ENCODE results near the gene XRCC6. TPM values are rescaled to one million over a fixed set of nuclear protein-coding genes. Genes with fewer than 3 reads are reported as not detected.
"Not testable (repeated sequence)": the region's sequence is repeated elsewhere in the genome, so short reads cannot be mapped to it uniquely, and the experiment has no call there.

XRCC6 gene
- total RNA-seq, 2 donors from 2014 or later: 283 to 423 TPM

DNA sequence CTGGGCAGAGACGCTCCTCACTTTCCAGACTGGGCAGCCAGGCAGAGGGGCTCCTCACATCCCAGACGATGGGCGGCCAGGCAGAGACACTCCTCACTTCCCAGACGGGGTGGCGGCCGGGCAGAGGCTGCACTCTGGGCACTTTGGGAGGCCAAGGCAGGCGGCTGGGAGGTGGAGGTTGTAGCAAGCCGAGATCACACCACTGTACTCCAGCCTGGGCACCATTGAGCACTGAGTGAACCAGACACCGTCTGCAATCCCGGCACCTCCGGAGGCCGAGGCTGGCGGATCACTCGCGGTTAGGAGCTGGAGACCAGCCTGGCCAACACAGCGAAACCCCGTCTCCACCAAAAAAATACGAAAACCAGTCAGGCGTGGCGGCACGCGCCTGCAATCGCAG, 10.5 kb downstream of the XRCC6 start:
- not testable (repeated sequence) for DNase-seq (ENCODE audit: low spot score in 2 of 2); ATAC-seq; H3K9me3 Mint-ChIP-seq; H3K27ac Mint-ChIP-seq
- H3K36me3 Mint-ChIP-seq: peaks cover 12 to 38% of the 10 kb centered on the region in 2 donors

DNA sequence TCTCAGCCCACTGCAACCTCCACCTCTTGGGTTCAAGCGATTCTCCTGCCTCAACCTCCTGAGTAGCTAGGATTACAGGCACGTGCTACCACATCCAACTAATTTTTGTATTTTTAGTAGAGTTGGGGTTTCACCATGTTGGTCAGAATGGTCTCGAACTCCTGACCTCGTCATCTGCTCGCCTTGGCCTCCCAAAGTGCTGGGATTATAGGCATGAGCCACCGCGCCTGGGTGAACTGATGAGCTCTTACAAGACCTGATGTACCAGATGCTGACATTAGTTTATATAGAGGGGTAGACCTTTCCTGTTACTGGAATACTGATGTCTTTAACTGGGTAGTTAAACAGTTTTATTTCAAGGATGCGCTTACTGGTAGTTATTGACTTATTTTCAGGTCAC, 13.5 kb downstream of the XRCC6 start:
- ATAC-seq; H3K9me3 Mint-ChIP-seq; DNase-seq (ENCODE audit: low spot score in 2 of 2): not testable (repeated sequence)
- H3K36me3 Mint-ChIP-seq: peaks cover 0 to 16% of the 10 kb centered on the region in 2 donors
- H3K27ac Mint-ChIP-seq: peak overlapping the region in 1 of 2 donors; percentile 55

DNA sequence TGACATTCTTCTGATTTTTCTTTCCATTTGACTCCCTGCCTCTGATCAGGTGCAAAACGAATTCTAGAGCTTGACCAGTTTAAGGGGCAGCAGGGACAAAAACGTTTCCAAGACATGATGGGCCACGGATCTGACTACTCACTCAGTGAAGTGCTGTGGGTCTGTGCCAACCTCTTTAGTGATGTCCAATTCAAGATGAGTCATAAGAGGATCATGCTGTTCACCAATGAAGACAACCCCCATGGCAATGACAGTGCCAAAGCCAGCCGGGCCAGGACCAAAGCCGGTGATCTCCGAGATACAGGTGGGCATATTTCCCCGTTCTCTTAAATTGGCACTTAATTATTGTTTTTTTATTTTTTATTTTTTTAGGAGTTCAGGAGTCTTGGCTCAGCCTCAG, 15.4 kb downstream of the XRCC6 start:
- DNase-seq (ENCODE audit: low spot score in 2 of 2): no peak
- ATAC-seq: peak in 1 of 2 donors; percentile 26
- H3K9me3 Mint-ChIP-seq: no peaks in the 10 kb centered on the region
- H3K36me3 Mint-ChIP-seq: peaks cover 0 to 11% of the 10 kb centered on the region in 2 donors
- no peak overlapping the region for H3K27ac Mint-ChIP-seq

DNA sequence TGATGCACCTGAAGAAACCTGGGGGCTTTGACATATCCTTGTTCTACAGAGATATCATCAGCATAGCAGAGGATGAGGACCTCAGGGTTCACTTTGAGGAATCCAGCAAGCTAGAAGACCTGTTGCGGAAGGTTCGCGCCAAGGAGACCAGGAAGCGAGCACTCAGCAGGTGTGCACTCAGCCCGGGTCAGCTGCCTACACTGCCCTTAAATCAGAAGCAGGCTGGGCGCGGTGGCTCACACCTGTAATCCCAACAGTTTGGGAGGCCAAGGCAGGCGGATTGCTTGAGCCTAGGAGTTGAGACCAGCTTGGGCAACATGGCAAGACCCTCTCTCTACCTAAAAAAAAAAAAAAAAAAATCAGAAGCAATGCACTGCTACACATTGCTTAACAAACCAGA, 16.5 kb downstream of the XRCC6 start:
- peaks cover 7 to 22% of the 10 kb centered on the region in 2 donors for H3K36me3 Mint-ChIP-seq
- H3K27ac Mint-ChIP-seq: peak overlapping the region in 1 of 2 donors; percentile 29
- DNase-seq (ENCODE audit: low spot score in 2 of 2); ATAC-seq; H3K9me3 Mint-ChIP-seq: not testable (repeated sequence)

DNA sequence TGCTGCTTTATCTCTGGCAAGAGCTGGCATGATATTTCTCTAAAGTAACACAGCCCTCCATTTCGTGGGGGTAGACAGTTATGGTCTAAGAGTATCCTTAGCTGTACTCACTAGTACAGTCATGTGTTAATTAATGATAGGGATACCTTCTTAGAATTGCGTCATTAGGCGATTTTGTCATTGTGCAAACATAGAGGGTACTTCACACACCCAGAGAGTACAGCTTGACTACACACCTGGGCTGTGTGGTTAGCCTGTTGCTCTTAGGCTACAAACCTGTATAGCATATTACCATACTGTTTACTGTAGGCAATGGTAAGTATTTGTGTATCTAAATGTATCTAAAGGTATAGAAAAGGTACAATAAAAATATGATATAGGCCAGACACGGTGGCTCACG, 17.0 kb downstream of the XRCC6 start:
- Mint-ChIP-seq H3K27ac (peak overlapping the region in 1 of 2 donors; percentile 29), H3K36me3 (peaks cover 7 to 27% of the 10 kb centered on the region in 2 donors), H3K9me3 (no peaks in the 10 kb centered on the region)
- DNase-seq (ENCODE audit: low spot score in 2 of 2) (no peak), ATAC-seq (no peak)

DNA sequence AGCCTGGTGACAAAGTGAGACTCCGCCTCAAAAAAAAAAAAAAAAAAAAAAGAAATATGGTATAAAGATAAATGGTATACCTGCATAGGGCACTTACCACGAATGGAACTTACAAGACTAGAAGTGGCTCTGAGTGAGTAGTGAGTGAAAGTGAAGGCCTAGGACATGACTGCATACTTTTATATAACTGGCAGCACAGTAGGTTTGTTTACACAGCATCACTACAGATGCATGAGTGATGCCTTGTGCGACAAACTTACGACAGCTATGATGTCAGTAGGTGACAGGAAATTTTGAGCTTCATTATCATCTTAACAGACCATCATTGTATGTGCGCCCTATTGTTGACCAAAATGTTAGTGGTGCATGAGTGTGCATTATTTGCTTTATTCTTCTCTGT, 17.7 kb downstream of the XRCC6 start:
- H3K36me3 Mint-ChIP-seq: peaks cover 7 to 27% of the 10 kb centered on the region in 2 donors
- ATAC-seq (no peak), DNase-seq (ENCODE audit: low spot score in 2 of 2) (no peak)
- H3K27ac Mint-ChIP-seq: no peak overlapping the region
- H3K9me3 Mint-ChIP-seq: no peaks in the 10 kb centered on the region

DNA sequence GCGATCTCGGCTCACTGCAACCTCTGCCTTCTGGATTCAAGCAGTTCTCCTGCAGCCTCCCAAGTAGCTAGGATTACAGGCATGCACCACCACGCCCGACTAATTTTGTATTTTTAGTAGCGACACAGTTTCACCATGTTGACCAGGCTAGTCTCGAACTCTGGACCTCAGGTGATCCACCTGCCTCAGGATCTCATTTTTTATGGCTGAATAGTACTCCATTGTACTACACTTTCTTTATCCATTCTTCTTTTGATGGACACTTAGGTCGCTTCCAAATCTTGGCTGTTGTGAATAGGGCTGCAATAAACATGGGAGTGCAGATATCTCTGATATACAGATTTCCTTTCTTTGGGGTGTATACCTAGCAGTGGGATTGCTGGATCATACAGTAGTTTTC, 20.8 kb downstream of the XRCC6 start:
- ATAC-seq: no peak
- Mint-ChIP-seq H3K36me3 (peaks cover 7 to 21% of the 10 kb centered on the region in 2 donors), H3K27ac (peak overlapping the region in 1 of 2 donors; percentile 95), H3K9me3 (no peaks in the 10 kb centered on the region)
- no peak for DNase-seq (ENCODE audit: low spot score in 2 of 2)

DNA sequence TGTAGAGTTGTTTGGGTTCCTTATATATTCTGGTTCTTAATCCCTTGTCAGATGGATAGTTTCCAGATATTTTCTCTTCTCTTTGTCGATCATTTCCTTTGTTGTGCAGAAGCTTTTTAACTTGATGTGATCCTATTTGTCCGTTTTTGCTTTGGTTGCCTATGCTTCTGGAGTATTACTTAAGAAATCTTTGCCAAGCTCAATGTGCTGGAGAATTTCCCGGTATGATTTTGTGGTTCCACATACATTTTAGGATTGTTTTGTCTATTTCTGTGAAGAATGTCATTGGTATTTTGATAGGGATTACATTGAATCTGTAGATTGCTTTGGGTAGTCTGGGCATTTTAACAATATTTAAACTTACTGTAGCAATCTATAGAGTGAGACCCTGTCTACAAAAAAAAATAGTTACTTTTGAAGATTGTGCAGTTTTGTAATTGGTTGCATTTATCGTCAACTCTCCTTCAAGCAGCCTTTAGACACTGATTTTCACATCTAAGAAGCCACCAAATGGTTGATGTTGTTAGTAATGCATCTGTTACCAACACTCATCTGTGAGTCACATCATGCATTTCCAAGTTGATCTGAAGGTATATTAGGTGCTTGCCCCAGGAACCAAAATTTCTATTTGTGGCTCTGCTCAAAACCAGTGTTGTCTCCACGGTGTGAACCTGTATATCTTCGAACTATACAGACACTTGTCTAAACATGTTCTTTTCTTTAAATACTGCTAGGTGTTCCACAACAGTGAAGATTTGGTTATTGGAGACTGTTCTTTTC, 21.4 kb downstream of the XRCC6 start:
- Mint-ChIP-seq H3K9me3 (no peaks in the 10 kb centered on the region), H3K27ac (no peak overlapping the region), H3K36me3 (peaks cover 7 to 21% of the 10 kb centered on the region in 2 donors)
- no peak for DNase-seq (ENCODE audit: low spot score in 2 of 2)
- no peak for ATAC-seq

DNA sequence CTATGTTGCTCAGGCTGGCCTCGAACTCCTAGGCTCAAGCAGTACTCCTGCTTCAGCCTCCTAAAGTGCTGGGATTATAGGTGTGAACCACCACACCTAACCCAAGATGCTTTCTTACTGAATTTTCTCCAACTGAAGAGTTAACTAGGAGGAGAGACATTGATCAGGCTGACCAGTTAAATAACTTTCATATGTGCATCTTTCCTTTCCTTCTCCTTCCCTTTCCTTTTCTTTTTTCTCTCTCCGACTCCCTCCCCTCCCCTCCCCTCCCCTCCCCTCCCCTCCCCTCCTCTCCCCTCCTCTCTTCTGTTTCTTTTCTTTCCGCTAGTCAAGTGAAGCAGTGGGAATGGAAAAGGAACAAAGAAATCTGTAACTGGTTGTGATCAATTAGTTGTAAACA, 26.7 kb downstream of the XRCC6 start:
- no peak for DNase-seq (ENCODE audit: low spot score in 2 of 2)
- Mint-ChIP-seq H3K36me3 (peaks cover 9 to 13% of the 10 kb centered on the region in 2 donors), H3K9me3 (no peaks in the 10 kb centered on the region), H3K27ac (peak overlapping the region; percentile 14 to 35)
- ATAC-seq: no peak

DNA sequence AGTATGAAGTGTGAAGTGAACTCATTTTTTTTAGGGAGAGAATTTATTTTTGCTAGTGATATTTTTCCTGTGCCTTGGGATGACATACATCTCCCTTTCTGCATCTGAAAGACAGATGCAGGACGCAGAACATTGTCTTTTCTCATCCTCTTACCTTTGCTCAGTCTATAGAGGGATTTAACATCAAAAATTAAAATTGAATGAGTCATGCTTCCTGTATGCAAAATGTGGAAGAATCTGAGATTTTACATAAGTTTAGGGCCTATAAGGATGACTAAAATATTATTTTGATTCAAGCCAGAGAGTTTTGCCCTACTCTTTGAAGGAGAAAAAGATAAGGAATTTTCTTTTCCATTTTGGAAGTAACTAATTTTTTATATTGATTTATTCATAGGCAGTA, 27.3 kb downstream of the XRCC6 start:
- Mint-ChIP-seq H3K9me3 (no peaks in the 10 kb centered on the region), H3K27ac (peak overlapping the region in 1 of 2 donors; percentile 35), H3K36me3 (peaks cover 9% of the 10 kb centered on the region in 2 donors)
- DNase-seq (ENCODE audit: low spot score in 2 of 2) (no peak), ATAC-seq (peak in 1 of 2 donors; percentile 54)

DNA sequence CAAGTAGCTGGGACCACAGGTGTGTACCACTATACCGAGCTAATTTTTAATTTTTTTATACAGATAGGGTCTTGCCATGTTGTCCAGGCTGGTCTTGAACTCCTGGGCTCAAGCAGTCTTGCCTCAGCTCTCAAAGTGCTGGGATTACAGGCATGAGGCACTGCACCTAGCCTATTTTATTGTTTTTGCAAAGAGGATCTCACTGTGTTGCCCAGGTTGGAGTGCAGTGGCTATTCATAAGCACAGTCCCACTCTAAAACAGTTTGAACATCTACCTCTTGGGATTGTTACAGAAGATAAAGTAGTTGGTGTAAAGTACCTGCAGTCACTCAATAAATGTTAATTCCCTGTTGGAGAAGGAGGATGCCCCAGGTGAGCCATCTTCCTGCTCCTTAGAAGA, 29.1 kb downstream of the XRCC6 start:
- DNase-seq (ENCODE audit: low spot score in 2 of 2) (no peak), ATAC-seq (no peak)
- Mint-ChIP-seq H3K27ac (no peak overlapping the region), H3K9me3 (no peaks in the 10 kb centered on the region), H3K36me3 (peaks cover 9% of the 10 kb centered on the region in 2 donors)

DNA sequence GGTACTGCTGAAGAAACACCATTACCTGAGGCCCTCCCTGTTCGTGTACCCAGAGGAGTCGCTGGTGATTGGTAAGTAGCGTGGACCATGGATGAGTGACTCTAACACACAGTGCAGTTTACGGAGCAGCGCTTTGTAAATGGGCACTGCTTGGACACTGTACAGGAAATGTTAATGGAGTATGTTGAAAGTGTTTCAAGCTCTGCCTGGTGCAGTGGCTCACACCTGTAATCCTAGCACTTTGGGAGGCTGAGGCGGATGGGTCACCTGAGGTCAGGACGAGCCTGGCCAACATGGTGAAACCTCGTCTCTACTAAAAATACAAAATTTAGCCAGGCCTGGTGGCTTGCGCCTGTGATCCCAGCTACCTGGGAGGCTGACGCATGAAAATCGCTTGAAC, 29.7 kb downstream of the XRCC6 start:
- DNase-seq (ENCODE audit: low spot score in 2 of 2): no peak
- Mint-ChIP-seq H3K9me3 (no peaks in the 10 kb centered on the region), H3K36me3 (peaks cover 9% of the 10 kb centered on the region in 2 donors), H3K27ac (no peak overlapping the region)
- no peak for ATAC-seq

DNA sequence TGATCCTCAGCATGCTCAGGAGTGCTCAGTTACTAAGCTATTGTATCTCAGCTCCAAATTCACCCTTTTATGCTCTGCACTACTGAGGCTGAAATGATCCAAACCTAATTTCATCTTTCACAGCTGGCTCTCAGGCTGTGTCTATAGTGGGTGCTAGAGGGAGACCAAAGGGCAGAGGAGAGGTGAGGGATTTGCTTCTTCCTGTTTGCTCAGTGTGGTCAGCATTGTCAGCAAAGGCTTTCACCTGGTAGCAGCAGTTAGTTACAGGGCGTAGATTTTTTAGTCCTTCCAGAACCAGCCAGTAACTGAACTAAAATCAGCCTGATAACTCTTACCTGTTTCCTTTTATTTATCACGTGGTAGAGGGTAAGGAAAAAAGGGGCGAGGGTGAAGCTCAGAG, 33.2 kb downstream of the XRCC6 start:
- Mint-ChIP-seq H3K36me3 (peaks cover 9% of the 10 kb centered on the region in 2 donors), H3K9me3 (no peaks in the 10 kb centered on the region), H3K27ac (peak overlapping the region in 1 of 2 donors; percentile 20)
- DNase-seq (ENCODE audit: low spot score in 2 of 2) (no peak), ATAC-seq (no peak)

DNA sequence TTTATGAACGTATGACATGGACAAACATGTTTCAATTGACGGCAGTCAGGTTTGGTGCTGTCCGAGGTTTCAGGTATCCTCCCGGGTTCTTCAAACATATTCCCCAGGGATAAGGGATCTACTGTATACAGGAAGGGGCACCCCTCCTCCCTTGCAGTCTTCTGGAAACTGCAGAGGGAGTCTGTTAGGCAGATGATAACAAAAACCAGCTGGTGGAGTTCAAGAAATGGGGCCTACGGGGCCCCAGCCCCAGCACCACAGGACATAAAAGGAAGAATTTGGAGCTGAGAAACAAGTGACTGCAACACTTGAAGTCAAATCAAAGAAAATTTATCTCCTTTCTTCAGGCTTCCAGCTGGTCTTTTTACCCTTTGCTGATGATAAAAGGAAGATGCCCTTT, 35.5 kb downstream of the XRCC6 start:
- Mint-ChIP-seq H3K36me3 (peaks cover 11 to 13% of the 10 kb centered on the region in 2 donors), H3K27ac (peak overlapping the region in 1 of 2 donors; percentile 36), H3K9me3 (no peaks in the 10 kb centered on the region)
- no peak for DNase-seq (ENCODE audit: low spot score in 2 of 2)
- ATAC-seq: no peak

DNA sequence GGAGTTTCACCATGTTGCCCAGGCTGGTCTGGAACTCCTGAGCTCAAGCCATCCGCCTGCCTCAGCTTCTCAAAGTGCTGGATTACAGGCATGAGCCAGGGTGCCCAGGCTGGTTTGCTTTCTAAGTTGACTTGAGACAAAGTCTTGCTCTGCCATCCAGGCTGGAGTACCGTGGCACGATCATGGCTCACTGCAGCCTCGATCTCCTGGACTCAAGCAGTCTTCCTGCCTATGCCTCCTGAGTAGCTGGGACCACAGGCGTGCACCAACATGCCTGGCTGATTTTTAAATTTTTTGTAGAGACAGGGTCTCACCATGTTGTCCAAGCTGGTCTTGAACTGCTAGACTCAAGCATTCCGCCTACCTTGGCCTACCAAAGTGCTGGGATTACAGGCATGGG, 36.6 kb downstream of the XRCC6 start:
- ATAC-seq (no peak), DNase-seq (ENCODE audit: low spot score in 2 of 2) (no peak)
- no peak overlapping the region for H3K27ac Mint-ChIP-seq
- H3K9me3 Mint-ChIP-seq: no peaks in the 10 kb centered on the region
- peaks cover 11 to 16% of the 10 kb centered on the region in 2 donors for H3K36me3 Mint-ChIP-seq

DNA sequence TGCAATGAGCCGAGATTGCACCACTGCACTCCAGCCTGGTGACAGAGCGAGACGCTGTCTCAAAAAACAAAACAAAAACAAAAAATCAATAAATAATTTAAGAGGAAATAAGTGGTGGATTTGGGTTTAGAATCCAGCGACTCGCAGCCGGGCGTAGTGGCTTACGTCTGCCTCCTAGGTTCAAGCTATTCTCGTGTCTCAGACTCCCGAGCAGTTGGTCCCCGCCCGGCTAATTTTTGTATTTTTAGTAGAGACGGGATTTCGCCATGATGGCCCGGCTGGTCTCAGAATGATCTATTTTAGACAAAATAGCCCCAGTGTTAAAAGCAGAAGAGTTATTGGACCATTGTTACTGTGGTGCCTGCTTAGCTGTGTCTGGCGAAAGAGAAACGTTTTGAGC, 37.8 kb downstream of the XRCC6 start:
- DNase-seq (ENCODE audit: low spot score in 2 of 2) (no peak), ATAC-seq (no peak)
- Mint-ChIP-seq H3K27ac (no peak overlapping the region), H3K9me3 (no peaks in the 10 kb centered on the region), H3K36me3 (peaks cover 11 to 16% of the 10 kb centered on the region in 2 donors)

DNA sequence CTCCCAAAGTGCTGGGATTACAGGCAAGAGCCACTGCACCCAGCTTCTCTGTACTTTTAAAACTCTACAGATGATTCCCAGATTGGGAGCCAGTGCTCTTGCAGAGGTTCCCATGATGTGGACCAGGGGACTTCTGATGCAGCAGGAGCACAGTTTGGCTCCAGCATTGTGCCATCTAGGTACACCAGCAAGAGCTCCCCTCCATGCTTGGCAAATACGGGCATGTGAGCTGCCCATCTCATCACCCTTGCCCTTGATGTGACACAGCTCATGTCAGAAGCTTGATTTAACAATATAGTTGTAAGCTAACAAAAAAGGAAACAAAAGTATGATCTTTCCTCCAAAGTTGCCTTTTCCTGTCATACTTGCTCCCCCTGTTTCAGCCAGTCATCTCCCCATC, 38.8 kb downstream of the XRCC6 start:
- H3K27ac Mint-ChIP-seq: peak overlapping the region; percentile 50 to 89
- no peak for DNase-seq (ENCODE audit: low spot score in 2 of 2)
- no peak for ATAC-seq
- H3K36me3 Mint-ChIP-seq: peaks cover 11 to 16% of the 10 kb centered on the region in 2 donors
- no peaks in the 10 kb centered on the region for H3K9me3 Mint-ChIP-seq

DNA sequence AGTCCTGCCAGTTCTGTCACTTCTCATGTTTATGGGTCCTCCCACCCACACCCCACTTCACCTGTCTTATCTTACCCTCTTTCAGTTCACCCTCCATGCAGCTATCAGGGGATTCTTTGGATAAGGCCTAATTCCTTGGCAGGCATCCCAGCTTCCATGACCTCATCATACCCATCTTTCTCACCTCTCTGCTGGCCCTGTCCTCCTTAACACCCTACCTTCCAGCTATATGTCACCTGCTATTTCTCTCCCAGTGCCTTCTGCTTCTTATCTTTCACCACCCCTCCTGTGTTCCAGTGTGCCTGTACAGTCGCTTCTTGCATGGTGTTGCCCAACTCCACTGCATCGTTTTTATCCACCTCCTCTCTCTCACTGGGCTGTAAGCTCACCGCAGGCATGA, 39.3 kb downstream of the XRCC6 start:
- ATAC-seq: no peak
- DNase-seq (ENCODE audit: low spot score in 2 of 2): no peak
- H3K27ac Mint-ChIP-seq: peak overlapping the region; percentile 50 to 89
- no peaks in the 10 kb centered on the region for H3K9me3 Mint-ChIP-seq
- peaks cover 11 to 16% of the 10 kb centered on the region in 2 donors for H3K36me3 Mint-ChIP-seq
